Chondrocyte (in vitro differentiated cells): ENCODE data around the gene CAMSAP3. TPM values are rescaled to one million over a fixed set of nuclear protein-coding genes. Genes with fewer than 3 reads are reported as not detected.
"Not testable (repeated sequence)": the region's sequence is repeated elsewhere in the genome, so short reads cannot be mapped to it uniquely, and the experiment has no call there.

Experiments used
- DNase-seq: peaks from one replicate; pipeline ENCODE4 v3.0.0; 2021; ENCODE audit warnings: mixed read lengths, low spot score
- H3K27ac Mint-ChIP-seq: one replicate; pipeline ENCODE4 v1.8.0; 2021; ENCODE audit warnings: mild to moderate bottlenecking, moderate library complexity, mixed read lengths; ENCODE audit not compliant: unreplicated experiment
- H3K27me3 Mint-ChIP-seq: 2 replicates; pipeline ENCODE4 v1.8.0; 2021; ENCODE audit warnings: low read depth, mixed read lengths
- H3K36me3 Mint-ChIP-seq: 2 replicates; pipeline ENCODE4 v1.8.0; 2021; ENCODE audit warnings: low read depth, mixed read lengths
- H3K4me1 Mint-ChIP-seq: 2 replicates; pipeline ENCODE4 v1.8.0; 2021; ENCODE audit warnings: low read depth, mild to moderate bottlenecking, mixed read lengths
- H3K4me3 Mint-ChIP-seq: one replicate; pipeline ENCODE4 v1.8.0; 2021; ENCODE audit warnings: mild to moderate bottlenecking, moderate library complexity, mixed read lengths; ENCODE audit not compliant: unreplicated experiment
- H3K9me3 Mint-ChIP-seq: 2 replicates; pipeline ENCODE4 v1.8.0; 2021; ENCODE audit warnings: low read depth, mixed read lengths
- total RNA-seq: library from RNA; stranded (reverse); gene quantifications from 3 replicates; pipeline ENCODE4 v1.2.1, GENCODE V29; 2021
- TF ChIP-seq, protein P1 (sequence below): fragments of 200-600 bp; sonication (generic); IDR thresholded peaks from 2 replicates; pipeline ENCODE4 v1.5.0; 2021; ENCODE audit warnings: antibody characterized with exemption, mild to moderate bottlenecking, moderate library complexity

The CAMSAP3 gene
- total RNA-seq, 1 donor from 2014 or later = 0.42 TPM

DNA sequence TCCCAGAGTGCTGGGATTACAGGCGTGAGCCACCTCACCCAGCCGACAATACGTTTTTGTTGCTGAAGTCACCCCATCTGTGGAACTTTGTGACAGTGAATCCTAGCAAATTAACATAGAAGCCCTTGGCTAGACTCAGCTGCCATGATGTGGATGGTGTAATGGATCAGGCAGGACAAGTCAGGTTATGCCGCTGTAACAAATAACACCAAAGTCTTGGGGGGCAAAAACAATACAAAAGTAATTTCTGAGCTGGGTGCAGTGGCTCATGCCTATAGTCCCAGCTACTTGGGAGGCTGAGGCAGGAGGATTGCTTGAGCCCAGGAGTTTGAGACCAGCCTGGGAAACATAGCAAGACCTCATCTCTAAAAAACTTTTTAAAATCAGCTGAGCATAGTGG is 30.8 kb upstream of the CAMSAP3 start:
- Mint-ChIP-seq H3K4me3 (no peak overlapping the region), H3K4me1 (no peaks in the 10 kb centered on the region), H3K27me3 (no peaks in the 10 kb centered on the region), H3K36me3 (peaks cover 19% of the 10 kb centered on the region), H3K27ac (no peak overlapping the region), H3K9me3 (no peaks in the 10 kb centered on the region)
- TF ChIP-seq, protein P1, sequence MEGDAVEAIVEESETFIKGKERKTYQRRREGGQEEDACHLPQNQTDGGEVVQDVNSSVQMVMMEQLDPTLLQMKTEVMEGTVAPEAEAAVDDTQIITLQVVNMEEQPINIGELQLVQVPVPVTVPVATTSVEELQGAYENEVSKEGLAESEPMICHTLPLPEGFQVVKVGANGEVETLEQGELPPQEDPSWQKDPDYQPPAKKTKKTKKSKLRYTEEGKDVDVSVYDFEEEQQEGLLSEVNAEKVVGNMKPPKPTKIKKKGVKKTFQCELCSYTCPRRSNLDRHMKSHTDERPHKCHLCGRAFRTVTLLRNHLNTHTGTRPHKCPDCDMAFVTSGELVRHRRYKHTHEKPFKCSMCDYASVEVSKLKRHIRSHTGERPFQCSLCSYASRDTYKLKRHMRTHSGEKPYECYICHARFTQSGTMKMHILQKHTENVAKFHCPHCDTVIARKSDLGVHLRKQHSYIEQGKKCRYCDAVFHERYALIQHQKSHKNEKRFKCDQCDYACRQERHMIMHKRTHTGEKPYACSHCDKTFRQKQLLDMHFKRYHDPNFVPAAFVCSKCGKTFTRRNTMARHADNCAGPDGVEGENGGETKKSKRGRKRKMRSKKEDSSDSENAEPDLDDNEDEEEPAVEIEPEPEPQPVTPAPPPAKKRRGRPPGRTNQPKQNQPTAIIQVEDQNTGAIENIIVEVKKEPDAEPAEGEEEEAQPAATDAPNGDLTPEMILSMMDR = no peak
- no peak for DNase-seq

DNA sequence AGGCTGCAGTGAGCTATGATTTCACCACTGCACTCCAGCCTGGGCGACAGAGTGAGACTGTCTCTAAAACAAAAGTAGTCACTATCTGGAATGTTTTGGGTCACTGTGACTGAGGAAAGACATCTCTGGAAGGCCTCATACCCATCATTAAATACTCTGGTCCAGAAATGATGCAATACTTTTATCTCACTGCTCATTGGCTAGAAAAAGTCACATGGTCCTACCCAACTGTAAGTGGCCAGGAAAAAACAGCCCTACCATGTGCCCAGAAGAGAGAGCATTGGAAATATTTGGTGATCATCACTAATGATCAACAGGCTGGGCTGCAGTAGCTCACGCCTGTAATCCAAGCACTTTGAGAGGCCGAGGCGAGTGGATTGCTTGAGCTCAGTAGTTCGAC is 30.3 kb upstream of the CAMSAP3 start:
- Mint-ChIP-seq H3K27ac (no peak overlapping the region), H3K4me3 (no peak overlapping the region), H3K27me3 (no peaks in the 10 kb centered on the region), H3K4me1 (no peaks in the 10 kb centered on the region), H3K9me3 (no peaks in the 10 kb centered on the region), H3K36me3 (peaks cover 16% of the 10 kb centered on the region)
- TF ChIP-seq, protein P1 = no peak
- no peak for DNase-seq

DNA sequence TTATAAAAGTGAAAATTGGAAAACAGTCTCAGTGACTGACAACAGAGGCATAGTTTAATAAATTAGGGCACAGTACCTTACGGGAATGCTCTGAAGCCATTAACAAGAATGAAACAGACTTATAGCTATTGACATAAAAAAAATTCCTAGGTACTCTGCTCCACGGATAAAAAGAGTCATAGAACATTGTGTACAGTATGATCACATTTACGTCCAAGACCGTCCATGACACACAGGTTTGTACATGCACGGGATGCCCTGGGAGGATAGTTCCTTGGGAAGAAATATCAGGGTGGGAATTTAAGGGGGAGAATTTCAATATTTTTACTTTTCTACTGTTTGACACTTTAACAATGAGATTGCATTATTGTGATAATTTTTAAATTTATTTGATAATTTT is 24.9 kb upstream of the CAMSAP3 start:
- TF ChIP-seq, protein P1 = no peak
- Mint-ChIP-seq H3K9me3 (no peaks in the 10 kb centered on the region), H3K4me3 (no peak overlapping the region), H3K36me3 (no peaks in the 10 kb centered on the region), H3K4me1 (no peaks in the 10 kb centered on the region), H3K27ac (no peak overlapping the region), H3K27me3 (peaks cover 7% of the 10 kb centered on the region)
- DNase-seq = no peak

DNA sequence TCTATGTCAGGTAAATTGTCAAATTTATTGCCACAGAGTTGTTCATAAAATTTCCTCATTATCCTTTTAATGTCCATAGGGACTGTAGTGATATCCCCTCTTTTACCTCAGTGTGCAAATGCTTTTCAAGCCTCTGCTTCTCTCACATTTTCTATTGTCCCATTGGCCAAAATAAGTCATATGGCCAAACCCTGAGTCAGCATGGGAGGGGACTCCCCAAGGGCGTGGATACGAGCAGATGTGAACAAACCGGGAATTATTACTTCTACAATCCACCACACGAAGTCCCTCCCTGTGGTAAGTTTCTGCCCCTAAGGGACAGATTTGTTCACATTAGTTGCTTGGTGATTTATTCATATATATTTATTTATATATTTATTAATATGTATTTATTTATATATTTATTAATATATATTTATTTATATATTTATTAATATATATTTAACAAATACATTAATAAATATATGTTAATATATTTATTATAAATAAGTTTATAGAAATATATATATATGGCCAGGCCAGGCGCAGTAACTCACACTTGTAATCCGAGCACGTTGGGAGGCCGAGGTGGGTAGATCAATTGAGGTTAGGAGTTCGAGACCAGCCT is 20.1 kb upstream of the CAMSAP3 start:
- no peak overlapping the region for H3K4me3 Mint-ChIP-seq
- no peak for DNase-seq
- no peaks in the 10 kb centered on the region for H3K4me1 Mint-ChIP-seq
- TF ChIP-seq, protein P1 = no peak
- H3K36me3 Mint-ChIP-seq = no peaks in the 10 kb centered on the region
- no peaks in the 10 kb centered on the region for H3K9me3 Mint-ChIP-seq
- H3K27ac Mint-ChIP-seq = no peak overlapping the region
- peaks cover 26% of the 10 kb centered on the region for H3K27me3 Mint-ChIP-seq

DNA sequence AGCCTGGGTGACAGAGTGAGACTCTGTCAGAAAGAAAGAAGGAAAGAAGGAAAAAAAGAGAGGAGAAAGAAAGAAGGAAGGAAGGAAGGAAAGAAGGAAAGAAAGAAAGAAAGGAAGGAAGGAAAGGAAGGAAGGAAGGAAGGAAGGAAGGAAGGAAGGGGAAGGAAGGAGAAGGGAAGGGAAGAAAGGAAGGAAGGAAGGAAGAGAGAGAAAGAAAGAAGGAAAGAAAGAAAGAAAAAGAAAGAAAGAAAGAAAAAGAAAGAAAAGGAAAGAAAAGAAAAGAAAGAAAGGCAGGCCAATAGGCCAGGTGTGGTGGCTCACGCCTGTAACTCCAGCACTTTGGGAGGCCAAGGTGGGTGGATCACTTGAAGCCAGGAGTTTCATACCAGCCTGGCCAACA is 18.2 kb upstream of the CAMSAP3 start:
- H3K27ac Mint-ChIP-seq, H3K9me3 Mint-ChIP-seq, H3K4me1 Mint-ChIP-seq, DNase-seq, H3K36me3 Mint-ChIP-seq, H3K4me3 Mint-ChIP-seq: not testable (repeated sequence)
- peaks cover 37% of the 10 kb centered on the region for H3K27me3 Mint-ChIP-seq

DNA sequence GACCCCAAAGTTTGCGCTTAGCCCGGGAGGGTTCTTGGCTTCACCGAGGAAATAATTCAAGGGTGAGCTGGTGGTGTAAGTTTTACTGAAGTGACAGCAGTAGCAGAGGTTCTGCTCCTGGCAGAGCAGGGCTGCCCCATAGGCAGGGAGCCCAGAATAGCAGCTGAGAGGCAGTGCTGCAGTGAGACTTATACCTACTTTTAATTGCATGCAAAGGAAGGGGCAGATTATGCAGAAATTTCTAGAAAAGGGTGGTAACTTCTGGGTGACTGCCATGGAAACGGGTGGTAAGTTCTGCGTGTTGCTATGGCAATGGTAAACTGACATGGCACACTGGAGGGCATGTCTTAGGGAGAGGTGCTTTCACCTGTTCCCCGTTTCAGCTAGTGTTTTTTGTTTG is 17.5 kb upstream of the CAMSAP3 start:
- H3K4me3 Mint-ChIP-seq = no peak overlapping the region
- DNase-seq = no peak
- H3K9me3 Mint-ChIP-seq = no peaks in the 10 kb centered on the region
- H3K36me3 Mint-ChIP-seq = no peaks in the 10 kb centered on the region
- H3K27me3 Mint-ChIP-seq = peaks cover 43% of the 10 kb centered on the region
- no peaks in the 10 kb centered on the region for H3K4me1 Mint-ChIP-seq
- TF ChIP-seq, protein P1 = no peak
- no peak overlapping the region for H3K27ac Mint-ChIP-seq
